Amygdala (tissue), 56 donors: ENCODE results near the gene MON1A.
"Not testable (repeated sequence)": the region's sequence is repeated elsewhere in the genome, so short reads cannot be mapped to it uniquely, and the experiment has no call there.

Source experiments
- DNase-seq, 56 donors: peaks; one replicate each; lab custom pipeline; 2025; lab: John Stamatoyannopoulos, UW

The MON1A gene

DNA sequence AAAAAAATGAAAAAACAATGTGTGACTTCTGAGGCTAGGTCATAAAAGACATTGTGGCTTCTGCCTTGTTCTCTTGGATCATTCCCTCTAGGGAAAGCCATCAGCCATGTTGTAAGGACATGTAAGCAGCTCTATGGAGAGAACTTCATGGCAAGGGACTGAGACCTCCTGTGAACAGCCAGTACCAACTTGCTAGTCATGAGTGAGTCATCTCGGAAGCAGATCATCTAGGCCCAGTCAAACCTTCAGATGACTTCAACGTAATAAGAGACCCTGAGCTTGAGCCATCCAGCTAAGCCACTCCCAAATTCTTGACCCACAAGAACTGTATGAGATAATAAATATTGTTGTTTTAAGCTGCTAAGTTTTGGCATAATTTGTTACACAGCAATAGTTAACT lies 4.9 kb downstream of the MON1A start:
- DNase-seq: no peak

DNA sequence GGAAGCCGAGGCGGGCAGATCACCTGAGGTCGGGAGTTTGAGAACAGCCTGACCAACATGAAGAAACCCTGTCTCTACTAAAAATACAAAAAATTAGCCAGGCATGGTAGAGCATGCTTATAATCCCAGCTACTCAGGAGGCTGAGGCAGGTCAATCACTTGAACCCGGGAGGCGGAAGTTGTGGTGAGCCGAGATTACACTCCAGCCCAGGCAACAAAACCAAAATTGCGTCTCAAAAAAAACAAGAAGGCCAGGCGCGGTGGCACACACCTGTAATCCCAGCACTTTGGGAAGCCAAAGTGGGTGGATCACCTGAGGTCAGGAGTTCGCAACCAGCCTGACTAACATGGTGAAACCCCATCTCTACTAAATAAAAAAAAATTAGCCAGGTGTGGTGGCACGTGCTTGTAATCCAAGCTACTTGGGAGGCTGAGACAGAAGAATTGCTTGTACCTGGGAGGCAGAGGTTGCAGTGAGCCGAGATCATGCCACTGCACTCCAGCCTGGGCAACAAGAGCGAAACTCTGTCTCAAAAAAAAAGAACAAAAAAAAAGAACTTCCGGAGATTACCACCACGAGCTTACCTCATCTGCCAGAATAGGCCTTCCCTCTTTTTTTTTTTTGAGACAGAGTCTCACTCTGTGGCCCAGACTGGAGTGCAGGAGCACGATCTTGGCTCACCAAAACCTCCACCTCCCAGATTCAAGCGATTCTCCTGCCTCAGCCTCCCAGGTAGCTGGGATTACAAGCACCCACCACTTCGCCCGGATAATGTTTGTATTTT lies 11.6 kb downstream of the MON1A start:
- not testable (repeated sequence) for DNase-seq

DNA sequence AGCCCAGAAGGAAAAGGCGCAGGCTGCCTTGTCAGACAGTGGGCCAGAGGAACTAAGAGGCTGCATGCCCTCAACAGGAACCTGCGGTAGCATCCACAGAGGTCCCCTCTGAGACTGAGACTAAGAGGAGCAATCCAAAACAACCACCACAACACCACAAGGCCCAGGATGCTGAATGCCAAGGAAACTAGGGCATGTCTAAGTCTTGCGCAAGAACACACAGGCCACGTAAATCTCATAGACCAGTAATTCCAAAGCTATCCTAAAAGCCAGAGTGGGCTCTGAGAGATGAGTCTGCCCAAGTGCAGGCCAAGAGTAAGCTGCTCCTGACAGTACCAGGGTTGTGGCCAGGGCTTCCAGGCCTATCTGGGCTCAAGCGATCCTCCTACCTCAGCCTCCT lies 12.9 kb downstream of the MON1A start:
- DNase-seq: no peak

DNA sequence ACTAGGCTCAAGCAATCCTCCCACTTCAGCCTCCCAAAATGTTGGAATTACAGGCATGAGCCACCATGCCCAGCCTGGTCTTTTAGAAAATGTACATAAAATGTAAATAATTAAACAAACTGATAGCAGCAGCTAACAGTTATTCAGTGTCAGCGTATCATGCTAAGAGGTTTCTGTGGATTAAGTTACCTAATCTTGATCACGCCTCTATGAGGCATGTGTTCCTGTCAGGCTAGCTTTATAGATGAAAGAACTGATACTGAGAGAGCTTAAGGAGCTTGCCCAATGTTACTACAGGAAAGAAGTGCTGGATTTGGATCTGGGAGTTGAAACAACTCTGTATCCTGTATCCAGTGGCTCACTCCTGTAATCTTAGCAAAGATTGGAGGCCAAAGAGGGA lies 14.7 kb downstream of the MON1A start:
- DNase-seq: no peak

DNA sequence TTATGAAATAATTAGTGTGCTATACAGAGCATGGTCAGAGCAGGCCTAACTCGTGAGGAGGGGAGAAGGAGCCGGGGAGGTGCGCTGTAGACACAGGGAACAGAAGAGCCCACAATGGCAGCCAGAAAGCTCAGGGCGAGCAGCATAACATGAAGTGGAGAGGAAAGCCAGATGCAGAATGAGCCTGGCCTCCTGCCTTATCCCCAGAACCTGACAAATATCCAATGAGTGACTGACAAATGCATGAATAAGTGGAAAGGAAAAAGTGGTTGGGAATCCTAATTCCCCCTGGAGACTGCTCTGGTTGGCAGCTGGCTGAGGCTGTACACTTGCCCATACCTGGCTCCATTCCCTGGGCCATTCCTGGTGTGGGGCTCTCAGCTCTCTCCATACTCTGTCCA lies 16.7 kb downstream of the MON1A start:
- peak in 12 of 56 donors; percentile 6 to 61 (median 34) for DNase-seq

DNA sequence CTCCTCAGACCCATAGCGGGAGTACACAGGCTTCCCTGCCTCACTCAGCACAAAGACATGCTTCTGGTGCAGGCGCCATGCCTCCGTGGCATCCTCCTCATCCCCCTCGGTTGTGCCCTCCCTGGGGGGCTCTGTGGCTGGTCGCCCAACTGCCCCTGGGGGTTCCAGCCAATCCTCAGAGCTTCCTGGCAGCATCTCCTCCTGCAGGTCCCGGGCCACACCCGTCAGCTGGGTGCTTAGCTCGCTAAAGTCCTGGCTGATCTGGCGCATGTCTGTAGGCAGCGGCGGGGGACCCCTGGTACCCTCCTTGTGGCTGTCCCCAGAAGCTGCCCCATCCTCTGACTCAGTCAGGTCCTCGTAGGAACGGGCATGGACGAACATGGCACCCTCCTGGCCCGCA lies 18.0 kb downstream of the MON1A start:
- no peak for DNase-seq

DNA sequence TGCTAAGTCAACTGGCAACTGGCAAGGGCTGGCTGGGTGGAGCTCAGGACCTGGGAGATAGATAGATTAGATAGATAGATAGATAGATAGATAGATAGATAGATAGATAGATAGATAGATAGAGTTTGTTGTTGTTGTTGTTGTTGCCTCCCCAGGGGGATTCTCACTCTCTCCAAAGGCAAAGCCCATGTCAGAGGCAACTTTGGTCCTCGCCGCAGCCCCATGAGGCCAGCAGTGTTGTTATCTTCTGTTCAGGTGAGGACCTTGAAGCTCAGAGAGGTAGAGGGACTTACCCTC lies 18.5 kb downstream of the MON1A start:
- no peak for DNase-seq

DNA sequence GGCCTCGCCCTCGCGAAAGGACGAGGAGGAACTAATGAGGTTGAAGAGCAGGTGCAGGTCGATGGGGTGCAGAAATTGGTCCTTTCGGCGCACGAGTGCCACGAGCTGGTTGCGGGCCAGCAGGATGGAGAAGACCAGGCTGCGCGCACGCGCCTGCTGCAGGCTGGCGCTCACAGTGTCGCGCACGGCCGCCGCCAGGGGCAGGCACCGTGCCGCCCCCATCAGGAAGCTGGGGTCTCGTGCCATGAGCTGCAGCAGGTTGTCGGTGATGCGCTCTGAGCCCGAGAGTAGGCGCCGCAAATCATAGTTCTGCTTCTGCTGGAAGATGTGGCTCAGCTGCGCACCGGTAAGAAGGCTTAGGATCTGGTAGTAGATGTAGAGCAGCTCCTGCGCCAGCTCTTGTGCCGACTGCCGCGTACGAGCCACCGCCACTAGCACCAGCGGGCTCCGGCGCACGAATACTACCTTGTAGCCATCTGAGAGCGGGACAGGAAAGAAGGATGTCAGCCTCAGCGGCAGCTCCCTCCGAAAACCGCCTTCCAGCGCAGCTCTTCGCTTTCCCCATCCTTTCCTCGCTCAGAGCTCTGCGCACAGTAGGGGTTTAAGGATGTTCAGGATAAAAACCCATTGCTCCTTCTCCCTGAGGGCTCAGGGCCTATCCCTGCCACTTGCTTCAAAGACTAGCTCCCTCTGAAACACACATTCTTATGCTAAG lies 19.0 kb downstream of the MON1A start:
- no peak for DNase-seq

DNA sequence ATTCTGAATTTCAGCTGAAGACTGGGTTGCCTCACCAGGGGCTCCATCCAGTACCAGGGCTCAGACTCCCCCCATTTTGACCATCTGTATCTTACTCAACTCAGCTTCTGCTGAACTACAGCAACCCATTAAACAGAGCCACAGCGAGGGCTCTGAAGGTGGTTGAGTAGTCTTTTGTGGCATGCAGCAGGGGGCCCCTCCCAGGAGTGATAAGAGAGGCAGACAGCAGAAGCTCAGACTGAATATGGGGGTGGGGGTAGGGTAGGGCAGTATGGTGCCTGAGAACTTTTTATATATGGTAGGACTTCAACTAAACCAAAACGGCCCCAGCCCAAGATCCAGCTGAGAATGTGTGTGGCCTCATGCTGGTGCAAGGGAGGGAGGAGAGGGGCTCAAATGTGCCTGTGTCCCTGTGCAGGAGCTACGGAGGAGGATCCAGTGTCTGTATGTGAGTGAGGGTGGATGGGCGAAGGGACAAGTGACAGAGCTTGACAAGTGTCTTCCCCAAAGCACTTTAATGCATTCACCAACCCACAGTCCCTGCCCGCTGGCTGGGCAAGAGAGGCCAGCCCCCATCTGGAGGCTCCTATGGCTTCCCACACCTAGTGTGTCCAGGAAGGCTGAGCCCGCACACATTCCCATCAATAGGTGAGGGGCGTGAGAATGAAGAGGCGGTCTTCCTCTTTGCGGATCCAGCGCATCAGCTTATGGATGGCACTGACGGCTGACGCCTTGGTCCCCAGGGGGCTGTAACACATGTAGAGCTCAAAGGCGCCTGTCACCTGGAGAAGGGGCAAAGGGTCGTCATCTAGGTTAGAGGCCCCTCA lies 21.0 kb downstream of the MON1A start:
- no peak for DNase-seq

DNA sequence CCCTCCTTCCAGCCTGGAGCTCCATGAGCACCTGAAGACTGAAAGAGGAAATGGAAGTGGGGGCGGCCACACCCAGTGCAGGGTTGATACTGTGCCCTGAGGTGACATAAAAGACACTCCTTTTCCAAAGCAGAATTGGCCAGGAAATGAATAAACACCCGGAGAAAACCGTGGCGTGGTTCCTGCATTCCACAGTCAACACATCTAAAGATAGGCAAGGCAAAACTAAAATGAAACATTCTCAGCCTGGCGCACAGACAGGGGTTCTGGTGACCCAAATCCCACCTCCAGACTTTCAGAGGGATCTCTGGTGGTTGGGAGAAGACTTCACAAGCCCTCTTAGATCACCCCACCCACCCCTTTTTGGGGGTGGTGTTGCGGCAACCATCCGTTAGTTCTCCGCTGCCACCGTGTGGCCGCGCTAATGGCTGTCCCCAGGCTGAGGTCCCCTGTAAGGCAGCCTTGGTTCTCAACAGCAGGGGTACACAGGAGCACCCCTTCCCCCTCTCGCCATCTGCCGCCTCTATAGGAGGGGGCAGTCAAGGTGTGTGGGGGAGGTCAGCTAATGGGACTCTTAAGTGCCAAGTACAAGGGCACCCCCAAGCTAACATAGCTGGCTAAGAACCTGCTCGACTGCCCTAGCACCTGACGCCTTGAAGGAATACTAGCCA lies 23.4 kb downstream of the MON1A start:
- peak in 31 of 56 donors; percentile 5 to 53 (median 30) for DNase-seq

DNA sequence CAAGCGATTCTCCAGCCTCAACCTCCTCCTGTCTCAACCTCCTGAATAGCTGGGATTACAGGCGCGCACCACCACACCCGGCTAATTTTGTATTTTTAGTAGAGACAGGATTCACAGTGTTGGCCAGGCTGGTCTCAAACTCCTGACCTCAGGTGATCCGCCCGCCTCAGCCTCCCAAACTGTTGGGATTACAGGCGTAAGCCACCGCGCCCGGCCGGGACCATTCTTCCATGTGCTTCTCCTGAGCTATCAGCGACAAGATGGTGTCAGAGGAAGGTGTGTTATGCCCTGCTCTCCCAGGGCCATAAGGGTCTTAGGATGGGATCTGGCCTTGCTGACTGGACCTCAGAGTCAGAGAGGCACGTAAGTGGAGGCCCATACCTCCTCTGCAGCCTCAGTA lies 25.2 kb downstream of the MON1A start:
- DNase-seq: not testable (repeated sequence)

DNA sequence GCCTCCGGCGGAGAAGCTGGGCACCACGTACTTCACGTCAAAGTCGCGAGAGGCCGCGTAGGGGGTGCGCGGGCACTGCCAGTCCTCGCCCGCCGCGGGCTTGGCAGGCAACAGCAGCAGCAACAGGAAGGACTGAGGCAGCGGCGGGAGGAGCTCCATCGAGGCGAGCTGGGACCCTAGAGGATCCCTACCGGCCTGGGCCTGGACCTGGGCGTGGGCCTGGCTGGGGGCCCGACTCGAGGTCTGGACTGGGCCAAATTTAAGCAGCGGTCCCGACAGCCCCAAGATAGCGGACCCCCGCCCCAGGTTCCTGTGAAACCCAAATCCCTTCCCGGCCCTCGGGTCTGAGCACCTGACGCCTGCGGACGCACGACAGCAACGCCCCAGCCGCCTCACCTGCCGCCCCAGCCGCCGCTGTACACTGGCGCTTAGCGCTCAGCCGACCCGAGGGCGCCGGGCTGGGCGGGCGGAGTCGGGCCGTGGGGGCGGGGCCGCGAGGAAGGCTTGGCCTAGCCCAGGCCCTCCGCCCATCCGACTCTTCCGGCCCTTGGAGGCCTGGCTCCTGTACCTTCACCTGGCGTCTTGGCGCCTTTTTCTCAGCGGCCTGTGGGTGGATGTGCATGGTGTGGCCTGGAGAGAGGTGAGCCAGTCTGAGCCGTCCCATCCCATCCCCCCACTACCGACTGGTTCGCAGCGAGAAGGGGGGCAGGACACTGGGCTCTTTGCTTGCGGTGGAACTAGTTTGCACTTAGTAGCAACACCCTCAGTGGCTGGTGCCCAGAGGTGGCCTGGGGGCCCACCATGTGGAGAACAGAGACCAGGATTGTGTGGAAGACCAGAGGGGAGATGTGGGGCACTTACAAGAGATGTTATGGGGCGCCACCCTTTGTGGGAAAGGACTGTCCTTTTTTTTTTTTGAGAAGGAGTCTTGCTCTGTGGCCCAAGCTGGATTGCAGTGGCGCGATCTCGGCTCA lies 25.9 kb downstream of the MON1A start, which contains the start of gene MST1R:
MST1R (minus strand) TSS at position 423 of the 974 bp plus-strand sequence; CDS start at position 159, 264 bp downstream.
- peak in 1 of 56 donors; percentile 12 for DNase-seq

DNA sequence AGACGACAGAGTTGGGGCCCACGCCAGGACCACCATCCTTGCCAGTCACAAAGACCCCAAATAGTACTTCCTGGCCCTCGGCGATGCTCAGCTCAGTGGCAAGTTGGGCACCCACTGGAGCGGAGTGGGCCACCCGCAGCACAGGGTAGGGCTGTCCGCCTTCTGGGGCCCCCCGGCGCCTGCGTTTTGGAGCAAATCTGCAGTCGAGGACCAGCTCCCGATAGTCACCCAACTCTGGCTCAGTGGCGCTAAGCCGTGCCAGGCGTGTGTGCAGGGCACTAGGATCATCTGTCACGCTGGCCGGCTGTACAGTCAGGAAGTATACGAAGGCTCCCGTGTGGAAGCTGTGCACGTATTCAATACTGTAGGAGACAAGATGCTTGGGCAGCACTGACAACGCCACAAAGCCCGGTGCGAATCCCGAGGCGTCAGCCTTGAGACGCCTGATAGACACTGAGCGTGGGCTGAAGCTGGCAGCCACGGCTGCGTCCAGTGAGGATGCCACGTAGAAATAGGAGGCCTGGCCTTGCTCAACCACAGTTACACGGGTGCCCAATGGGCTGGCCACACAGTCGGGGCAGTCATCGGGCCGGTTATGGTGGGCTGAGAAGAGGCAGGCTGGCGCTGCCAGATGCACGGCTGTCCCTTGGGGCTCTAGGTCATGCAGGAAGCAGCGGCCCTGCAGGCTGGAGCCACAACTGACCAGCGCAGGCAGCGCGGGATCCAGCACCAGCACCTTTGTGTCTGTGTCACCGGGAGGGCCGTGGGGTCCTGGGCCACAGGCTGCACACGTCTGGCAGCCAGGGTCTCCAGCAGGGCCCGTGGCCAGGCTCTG lies 26.9 kb downstream of the MON1A start:
- no peak for DNase-seq

DNA sequence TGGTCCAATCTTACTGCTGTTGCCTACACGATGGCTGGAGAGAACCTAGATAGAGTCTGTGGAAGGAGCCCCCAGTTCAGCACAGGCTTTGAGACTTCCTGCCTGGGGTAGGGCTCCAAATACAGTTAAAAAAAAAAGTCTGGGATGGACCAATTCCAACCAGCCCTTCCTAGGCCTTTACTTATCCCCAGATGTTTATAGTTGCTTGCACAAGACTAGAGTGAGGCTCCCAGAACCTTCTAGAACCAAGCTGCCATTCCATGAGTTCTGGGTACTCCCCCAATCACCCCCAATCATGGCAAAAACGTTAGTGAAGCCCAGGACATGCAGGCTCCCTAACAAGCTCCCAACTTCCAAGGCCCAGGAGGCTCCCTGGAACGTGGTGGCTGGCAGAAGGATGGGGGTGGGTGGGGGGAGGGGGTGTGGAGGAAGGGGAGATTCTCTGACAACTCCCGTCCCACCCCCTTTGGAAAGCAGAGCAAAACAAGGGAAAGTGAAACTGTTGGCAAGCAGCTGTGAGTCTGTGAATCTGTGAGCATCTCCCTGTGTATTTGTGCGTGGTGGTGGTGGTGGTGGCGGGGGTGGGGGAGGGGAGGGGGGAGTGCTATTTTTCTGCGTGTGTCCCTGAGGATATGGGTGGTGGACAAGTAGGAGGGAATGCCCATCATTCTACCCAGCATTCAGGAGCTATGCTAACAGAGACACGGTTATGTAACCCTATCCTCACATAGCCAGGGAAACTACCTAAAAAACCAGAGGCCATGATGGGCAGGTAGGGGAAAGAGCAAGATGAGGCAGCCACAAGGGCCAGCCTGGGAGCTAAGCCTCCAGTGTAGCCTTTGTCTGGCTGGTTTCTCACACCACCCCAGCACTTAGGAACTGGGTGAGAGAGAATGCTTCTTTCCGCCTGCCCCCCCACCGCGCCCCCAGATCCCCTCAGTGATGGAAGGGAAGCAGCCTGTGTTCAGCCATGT lies 28.0 kb downstream of the MON1A start:
- peak in 3 of 56 donors; percentile 13 to 62 (median 20) for DNase-seq

DNA sequence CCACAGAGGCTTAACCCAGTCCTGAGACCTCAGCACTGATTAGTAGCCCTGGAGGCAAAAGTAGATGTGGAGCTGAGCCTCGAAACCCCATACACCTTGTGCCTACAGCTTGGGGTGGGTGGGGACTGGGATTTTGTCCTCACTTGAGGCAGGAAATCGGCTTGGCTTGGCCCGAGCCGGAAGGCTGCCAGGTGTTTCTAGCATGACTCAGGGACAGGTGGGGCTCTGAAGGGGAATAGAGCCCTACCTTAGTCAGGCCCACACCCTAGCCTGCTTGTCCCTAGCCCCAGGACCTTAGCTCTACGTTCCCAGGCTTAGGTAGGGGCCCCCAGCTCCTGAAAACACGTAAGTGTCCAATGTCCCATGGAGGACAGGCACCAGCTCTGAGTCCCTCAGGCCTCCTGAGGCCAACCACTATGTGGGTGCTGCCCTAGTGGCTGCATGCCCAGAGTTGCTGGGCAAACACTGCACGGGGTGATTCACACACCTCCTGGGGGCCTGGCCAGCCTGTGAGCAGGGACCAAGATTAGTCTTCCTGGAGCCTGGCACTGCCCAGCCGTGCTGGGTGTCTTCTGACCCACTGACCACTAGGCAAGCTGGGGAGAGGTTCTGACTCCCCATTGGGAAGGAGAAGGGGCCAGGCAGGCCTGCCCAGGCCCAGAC lies 29.0 kb downstream of the MON1A start:
- DNase-seq: peak in 1 of 56 donors; percentile 19

DNA sequence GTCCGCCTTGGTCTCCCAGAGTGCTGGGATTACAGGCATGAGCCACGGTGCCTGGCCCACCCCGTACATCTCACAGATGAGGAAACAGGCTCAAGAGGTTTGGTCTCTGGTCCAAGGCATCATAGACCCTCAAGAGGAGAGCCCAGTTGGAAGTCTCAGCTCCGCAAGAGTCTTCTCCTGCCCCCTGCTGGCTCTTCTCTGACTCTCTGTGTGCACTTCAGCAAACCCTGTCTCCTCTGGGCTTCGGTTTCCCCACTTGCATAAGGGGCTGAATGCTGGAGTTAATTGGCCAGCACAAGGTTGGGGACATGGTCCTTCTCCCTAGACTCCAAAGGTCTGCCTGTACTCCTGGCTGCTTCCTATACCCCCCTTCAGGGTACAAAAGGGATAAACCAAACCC lies 29.8 kb downstream of the MON1A start:
- DNase-seq: peak in 2 of 56 donors; percentile 2 to 33

DNA sequence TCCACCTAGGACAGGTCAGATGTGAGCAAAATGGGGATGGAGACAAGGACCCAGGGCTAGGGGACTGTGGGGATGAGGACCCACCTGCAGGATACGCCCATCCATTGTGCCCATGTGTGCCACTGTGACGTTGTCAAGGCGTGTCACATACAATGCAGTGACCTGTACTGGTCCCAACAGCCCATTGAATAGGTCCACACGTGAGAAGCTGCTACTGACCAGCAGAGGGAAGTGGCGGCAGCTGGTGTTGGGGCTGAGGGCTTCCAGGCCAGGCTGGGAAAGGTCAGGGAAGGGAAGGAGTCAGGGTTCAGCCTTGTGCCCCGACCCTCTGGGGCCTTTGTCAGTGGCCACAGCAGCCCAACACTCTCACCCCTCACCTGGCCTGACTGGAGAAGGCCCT lies 30.6 kb downstream of the MON1A start:
- no peak for DNase-seq
